ENCODE measurements around the gene OLIG1. TPM values are rescaled to one million over a fixed set of nuclear protein-coding genes. Genes with fewer than 3 reads are reported as not detected.

Gene OLIG1
- total and polyA plus RNA-seq, 2 of the 4 experiments (the other 2 are of a cell fraction): not detected

GRCh38 chr21:33069243-33069642 lies 698 bp upstream of the OLIG1 start:
- WGBS, 2 experiments (ENCODE audit: extremely low coverage in 2 of 2, insufficient read length in 1 of 2): 100% methylated on average over 1 of the region's 5 CpGs; no CpG with 5 or more reads in 1 of the 2 experiments
- Histone ChIP-seq H3K4me2 (ENCODE audit: low read depth, low read length) (no peak overlapping the region), H3K4ac (ENCODE audit: low read depth, low read length) (no peak overlapping the region), H2AK9ac (replicated peaks; ENCODE audit: low read depth, low read length, poor library complexity) (no peak overlapping the region), H3K27ac (ENCODE audit: insufficient read depth, low read length) (no peak overlapping the region), H3K18ac (ENCODE audit: low read depth, low read length) (no peak overlapping the region), H4K20me1 (ENCODE audit: insufficient read depth, low read length) (no peaks in the 10 kb centered on the region), H3K9ac (ENCODE audit: low read depth, low read length) (no peak overlapping the region), H2BK120ac (ENCODE audit: low read depth, low read length) (no peak overlapping the region), H3K36me3 (ENCODE audit: control insufficient read depth, insufficient read depth, low read length) (no peaks in the 10 kb centered on the region), H3K4me3 (ENCODE audit: insufficient read depth, low read depth, low read length) (no peak overlapping the region), H3K14ac (replicated peaks; ENCODE audit: low read depth, low read length) (no peak overlapping the region), H3K4me1 (ENCODE audit: control insufficient read depth, insufficient read depth, low read length) (peaks cover 2% of the 10 kb centered on the region; the same call in 1 of the 2 replicates), H2BK20ac (ENCODE audit: low read depth, low read length) (no peak overlapping the region), H3K23ac (ENCODE audit: low read depth, low read length) (no peak overlapping the region), H2BK5ac (ENCODE audit: low read depth, low read length, poor library complexity, severe bottlenecking) (no peak overlapping the region), H4K5ac (ENCODE audit: low read depth, low read length) (no peak overlapping the region), H4K91ac (ENCODE audit: insufficient read depth, low read depth, low read length) (no peak overlapping the region), H3K9me3 (ENCODE audit: control insufficient read depth, insufficient read depth, low read length) (peaks cover 4% of the 10 kb centered on the region; the same call in 1 of the 2 replicates), H3K79me1 (ENCODE audit: low read depth in 1 of 2, low read length in 2 of 2) (no peaks in the 10 kb centered on the region), H2AFZ (replicated peaks; ENCODE audit: low read length, poor library complexity) (no peak overlapping the region), H3K56ac (ENCODE audit: extremely low read depth, insufficient read depth, low read length) (no peak overlapping the region), H2AK5ac (ENCODE audit: low read depth, low read length) (no peak overlapping the region), H3K9me1 (ENCODE audit: insufficient read depth, low read length) (no peaks in the 10 kb centered on the region), H3K27me3 (ENCODE audit: control insufficient read depth, insufficient read depth, low read length) (peaks cover 88% of the 10 kb centered on the region), H4K8ac (ENCODE audit: low read depth in 2 of 2, low read length in 2 of 2) (no peak overlapping the region), H2BK15ac (ENCODE audit: low read depth, low read length) (no peak overlapping the region)
- BruUV-seq (replicated peaks): no TSS peak
- intact Hi-C loops (cut with micrococcal nuclease) (no loop called here), in situ Hi-C loops (cut with MboI; ENCODE audit: low sequenced_read_pairs) (no loop called here), dilution Hi-C loops (cut with HindIII; ENCODE audit: low sequenced_read_pairs, unreplicated experiment) (no loop called here)
- TF ChIP-seq SMC3 (IDR thresholded peaks at IDR 0.05; ENCODE audit: low read depth, low read length): no peak
- TF ChIP-seq RFX5 (IDR thresholded peaks at IDR 0.05; ENCODE audit: low read depth, low read length): no peak
- TF ChIP-seq FOS (IDR thresholded peaks at IDR 0.05; ENCODE audit: low read depth, low read length): no peak
- no peak for TF ChIP-seq USF2 (IDR thresholded peaks at IDR 0.05; ENCODE audit: low read depth, low read length)
- no peak for TF ChIP-seq CTCF (conservative IDR thresholded peaks at IDR 0.05; ENCODE audit: low read depth, low read length)
- no peak for TF ChIP-seq CEBPB (IDR thresholded peaks at IDR 0.05; ENCODE audit: low read depth, low read length)
- TF ChIP-seq BHLHE40 (IDR thresholded peaks at IDR 0.05; ENCODE audit: low read depth, low read length): no peak
- no peak for TF ChIP-seq CHD1 (IDR thresholded peaks at IDR 0.05; ENCODE audit: low read depth, low read length)
- TF ChIP-seq RCOR1 (IDR thresholded peaks at IDR 0.05; ENCODE audit: insufficient replicate concordance, low read length): no peak
- TF ChIP-seq RAD21 (IDR thresholded peaks at IDR 0.05; ENCODE audit: low read length): no peak
- TF ChIP-seq POLR2A (IDR thresholded peaks at IDR 0.05; ENCODE audit: low read depth, low read length): no peak
- no peak for TF ChIP-seq MXI1 (IDR thresholded peaks at IDR 0.05; ENCODE audit: borderline replicate concordance, low read depth, low read length)
- no peak for TF ChIP-seq NFE2L2 (IDR thresholded peaks at IDR 0.05; ENCODE audit: low read depth, low read length)
- TF ChIP-seq MAZ (IDR thresholded peaks at IDR 0.05; ENCODE audit: borderline replicate concordance, low read depth, low read length): no peak
- ChIA-PET POLR2A (ENCODE audit: unreplicated experiment) (no interaction called here), CTCF (no interaction called here)
- DNase-seq (no peak), ATAC-seq (ENCODE audit: low read depth) (no peak)
